ENCODE data around the gene CACNG6.
"Not testable (repeated sequence)": the region's sequence is repeated elsewhere in the genome, so short reads cannot be mapped to it uniquely, and the experiment has no call there.

Gene CACNG6

DNA sequence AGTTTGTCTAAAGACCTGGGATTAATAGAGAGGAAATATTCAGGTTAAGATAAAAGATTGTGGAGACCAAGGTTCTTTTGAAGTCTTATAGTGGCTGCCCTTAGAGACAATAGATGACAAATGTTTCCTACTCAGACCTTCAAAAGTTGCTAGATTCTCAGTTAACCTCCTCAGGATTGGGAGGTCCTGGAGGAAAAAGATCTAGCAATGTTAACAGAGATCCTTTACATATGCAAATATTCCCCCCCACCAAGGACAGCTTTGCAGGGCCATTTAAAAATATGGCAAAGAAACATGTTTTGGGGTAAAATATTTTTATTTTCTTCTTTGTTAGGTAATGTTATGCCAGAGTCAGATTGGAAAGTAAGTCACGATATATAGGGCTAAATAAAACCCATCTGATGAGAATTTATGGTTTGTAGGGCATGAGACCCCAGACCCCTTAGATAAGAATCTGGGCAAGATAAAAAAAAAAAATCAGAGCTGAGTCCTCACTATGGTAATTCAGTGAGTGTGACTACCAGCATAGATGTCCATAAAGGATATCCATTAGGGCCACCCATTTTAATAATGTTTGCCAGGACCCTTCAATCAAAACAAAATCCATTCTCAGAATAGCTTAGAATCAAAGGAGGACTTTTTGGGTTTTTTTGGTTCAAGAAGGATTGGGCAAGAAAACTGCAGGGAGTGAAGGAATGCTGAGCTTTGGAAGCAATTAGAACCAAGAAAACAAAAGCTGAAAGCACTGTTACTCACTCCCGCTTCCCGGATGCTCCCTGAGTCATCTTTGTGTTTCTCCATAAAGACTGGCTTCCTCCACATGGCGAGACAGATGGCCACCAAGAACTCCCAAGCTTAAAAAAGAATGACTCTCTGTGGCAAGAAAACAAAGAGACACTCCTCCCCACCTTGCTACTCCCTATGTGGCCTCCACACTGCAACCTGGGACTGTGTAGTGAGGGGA is 44.1 kb downstream of the CACNG6 start:
- Histone ChIP-seq H3K9me3 (replicated peaks in 1 of 11) (peaks cover 0 to 48% (median 15%) of the 10 kb centered on the region in 11 experiments; a peak in 16 of 22 replicates), H3K4me1 (peaks cover 0 to 10% (median 6%) of the 10 kb centered on the region in 10 experiments; a peak in 14 of 20 replicates), H3K27ac (no peak overlapping the region), H3K27me3 (no peaks in the 10 kb centered on the region), H3K4me3 (no peak overlapping the region), H3K36me3 (no peaks in the 10 kb centered on the region), H3K9ac (no peak overlapping the region), H3K4me2 (no peak overlapping the region), H4K20me1 (no peaks in the 10 kb centered on the region)
- no peak for TF ChIP-seq Cebpa-rat (IDR thresholded peaks at IDR 0.05)

DNA sequence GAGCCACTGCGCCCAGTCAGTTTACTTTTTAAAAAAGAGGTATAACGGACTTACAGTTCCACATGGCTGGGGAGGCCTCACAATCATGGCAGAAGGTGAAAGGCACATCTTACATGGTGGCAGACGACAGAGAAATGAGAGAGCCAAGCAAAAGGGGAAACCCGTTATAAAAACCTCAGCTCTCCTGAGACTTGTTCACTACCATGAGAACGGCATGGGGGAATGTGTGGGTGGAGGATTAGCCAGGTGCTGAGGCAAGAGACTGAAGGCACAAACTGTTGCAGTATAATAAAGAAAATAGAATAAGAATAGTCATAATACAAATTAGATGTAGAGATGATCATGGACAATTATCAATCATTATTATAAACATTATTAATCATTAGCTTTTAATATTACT is 45.1 kb downstream of the CACNG6 start:
- not testable (repeated sequence) for H4K20me1 ChIP-seq, H3K4me1 ChIP-seq, H3K4me2 ChIP-seq, H3K27ac ChIP-seq, H3K36me3 ChIP-seq, H3K27me3 ChIP-seq, H3K4me3 ChIP-seq, H3K9ac ChIP-seq
- H3K9me3 ChIP-seq (replicated peaks in 1 of 11), result peaks cover 0 to 48% (median 15%) of the 10 kb centered on the region in 11 experiments; a peak in 16 of 22 replicates

DNA sequence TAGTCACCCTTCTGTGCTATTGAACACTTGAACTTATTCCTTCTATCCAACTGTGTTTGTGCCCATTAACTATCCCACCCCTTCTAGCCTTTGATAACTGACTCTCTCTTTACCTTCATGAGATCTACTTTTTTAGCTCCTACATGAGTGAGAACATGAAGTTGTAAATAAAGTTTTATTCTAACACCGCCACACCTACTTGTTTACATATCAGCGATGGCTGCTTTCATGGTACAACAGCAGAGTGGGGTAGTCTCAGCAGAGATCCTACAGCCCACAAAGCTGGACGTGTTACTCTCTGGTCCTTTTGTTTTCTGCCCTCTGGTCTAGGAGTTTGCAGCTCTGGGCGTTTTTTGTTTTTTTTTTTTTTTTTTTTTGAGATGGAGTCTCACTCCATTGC is 48.6 kb downstream of the CACNG6 start:
- Histone ChIP-seq H3K4me1 (peaks cover 0 to 5% (median 0%) of the 10 kb centered on the region in 10 experiments; a peak in 2 of 20 replicates), H3K27ac (no peak overlapping the region), H3K4me3 (no peak overlapping the region), H3K9ac (no peak overlapping the region), H3K9me3 (replicated peaks in 1 of 11) (peaks cover 0 to 40% (median 15%) of the 10 kb centered on the region in 11 experiments; a peak in 16 of 22 replicates), H3K4me2 (no peak overlapping the region), H3K36me3 (no peaks in the 10 kb centered on the region), H3K27me3 (no peaks in the 10 kb centered on the region), H4K20me1 (no peaks in the 10 kb centered on the region)
- TF ChIP-seq Cebpa-rat (IDR thresholded peaks at IDR 0.05), result no peak

DNA sequence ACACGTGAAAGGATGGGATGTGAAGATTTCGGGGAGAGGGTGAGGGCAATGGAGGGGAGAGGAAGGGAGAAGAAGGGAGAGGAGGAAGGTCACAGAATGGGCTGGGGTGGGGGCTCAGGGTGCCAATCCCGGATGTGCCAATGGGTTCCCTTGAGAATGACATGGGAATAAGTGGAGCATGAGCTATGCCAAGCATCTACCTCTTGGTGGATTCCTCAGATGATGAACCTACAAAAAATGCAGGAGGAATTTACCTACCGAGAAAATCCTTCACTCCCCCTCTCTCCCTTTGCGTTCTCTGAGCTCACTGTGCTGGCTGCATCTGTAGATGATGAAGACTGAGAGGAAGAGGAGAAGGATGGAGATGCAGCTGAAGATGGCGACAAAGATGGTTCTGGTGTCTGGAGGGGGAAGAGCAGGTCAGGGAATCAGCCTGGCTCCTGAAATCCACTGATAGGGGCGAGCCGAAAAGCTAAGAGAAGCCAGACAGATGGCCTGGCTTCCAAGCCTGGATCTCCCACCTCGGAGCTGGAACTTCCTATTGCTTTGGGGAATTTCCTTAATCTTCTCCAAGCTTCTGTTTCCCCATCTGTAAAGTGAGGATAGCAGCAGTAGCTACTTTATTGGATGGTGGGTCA is 50.7 kb downstream of the CACNG6 start:
- H3K4me1 ChIP-seq, result peaks cover 0 to 5% (median 0%) of the 10 kb centered on the region in 10 experiments; a peak in 6 of 20 replicates
- H3K4me3 ChIP-seq, result no peak overlapping the region
- no peak overlapping the region for H3K4me2 ChIP-seq
- peaks cover 0 to 20% (median 0%) of the 10 kb centered on the region in 11 experiments; a peak in 6 of 22 replicates for H3K9me3 ChIP-seq (replicated peaks in 1 of 11)
- H3K27me3 ChIP-seq, result no peaks in the 10 kb centered on the region
- no peaks in the 10 kb centered on the region for H3K36me3 ChIP-seq
- H4K20me1 ChIP-seq, result no peaks in the 10 kb centered on the region
- H3K9ac ChIP-seq, result no peak overlapping the region
- no peak overlapping the region for H3K27ac ChIP-seq
- TF ChIP-seq Cebpa-rat (IDR thresholded peaks at IDR 0.05), result no peak

DNA sequence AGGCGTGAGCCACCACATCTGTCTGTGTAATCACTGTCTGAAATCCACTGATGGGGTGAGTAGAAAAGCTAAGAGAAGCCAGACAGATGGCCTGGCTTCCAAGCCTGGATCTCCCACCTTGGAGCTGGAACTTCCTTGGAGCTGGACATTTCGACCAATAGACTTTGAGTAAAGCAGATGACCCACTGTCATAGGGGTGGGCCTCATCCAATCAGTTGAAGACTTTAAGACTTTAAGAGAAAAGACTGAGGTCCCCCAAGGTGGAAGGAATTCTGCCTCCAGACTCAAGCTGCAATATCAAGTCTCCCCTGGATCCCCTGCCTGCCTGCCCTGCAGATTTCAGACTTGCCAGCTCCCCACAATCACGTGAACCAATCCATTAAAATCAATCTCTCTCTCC is 51.6 kb downstream of the CACNG6 start:
- H3K27ac ChIP-seq, result no peak overlapping the region
- no peak for TF ChIP-seq Cebpa-rat (IDR thresholded peaks at IDR 0.05)

DNA sequence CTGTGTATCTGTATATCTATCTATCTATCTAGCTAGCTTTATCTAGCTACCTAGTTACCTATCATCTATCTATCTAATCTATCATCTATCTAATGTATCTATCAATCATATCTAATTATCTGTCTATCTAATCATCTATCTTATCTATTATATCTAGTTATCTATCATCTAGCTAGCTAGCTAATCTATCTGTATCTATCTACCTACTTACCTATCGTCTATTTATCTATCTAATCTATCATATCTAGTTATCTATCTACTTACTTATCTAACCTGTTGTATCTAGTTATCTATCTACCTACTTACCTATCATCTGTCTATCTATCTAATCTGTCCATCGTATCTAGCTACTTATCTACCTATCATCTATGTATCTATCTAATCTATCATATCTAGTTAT is 54.3 kb downstream of the CACNG6 start:
- TF ChIP-seq Cebpa-rat (IDR thresholded peaks at IDR 0.05), result no peak
- no peak overlapping the region for H3K4me2 ChIP-seq
- H3K4me1 ChIP-seq, result peaks cover 0 to 26% (median 0%) of the 10 kb centered on the region in 10 experiments; a peak in 7 of 20 replicates
- H3K9ac ChIP-seq, result no peak overlapping the region
- H3K27ac ChIP-seq, result no peak overlapping the region
- no peaks in the 10 kb centered on the region for H3K9me3 ChIP-seq (replicated peaks in 1 of 11)
- no peaks in the 10 kb centered on the region for H3K36me3 ChIP-seq
- no peaks in the 10 kb centered on the region for H3K27me3 ChIP-seq
- H4K20me1 ChIP-seq, result no peaks in the 10 kb centered on the region
- no peak overlapping the region for H3K4me3 ChIP-seq

More for the DNA sequence above, 51.6 kb downstream of the CACNG6 start:
- Histone ChIP-seq H3K4me1 (peaks cover 0 to 10% (median 0%) of the 10 kb centered on the region in 10 experiments; a peak in 4 of 20 replicates), H3K36me3 (no peaks in the 10 kb centered on the region), H3K4me3 (no peak overlapping the region), H3K9ac (no peak overlapping the region), H3K4me2 (no peak overlapping the region), H4K20me1 (no peaks in the 10 kb centered on the region), H3K9me3 (replicated peaks in 1 of 11) (peaks cover 0 to 11% (median 0%) of the 10 kb centered on the region in 11 experiments; a peak in 2 of 22 replicates), H3K27me3 (no peaks in the 10 kb centered on the region)

DNA sequence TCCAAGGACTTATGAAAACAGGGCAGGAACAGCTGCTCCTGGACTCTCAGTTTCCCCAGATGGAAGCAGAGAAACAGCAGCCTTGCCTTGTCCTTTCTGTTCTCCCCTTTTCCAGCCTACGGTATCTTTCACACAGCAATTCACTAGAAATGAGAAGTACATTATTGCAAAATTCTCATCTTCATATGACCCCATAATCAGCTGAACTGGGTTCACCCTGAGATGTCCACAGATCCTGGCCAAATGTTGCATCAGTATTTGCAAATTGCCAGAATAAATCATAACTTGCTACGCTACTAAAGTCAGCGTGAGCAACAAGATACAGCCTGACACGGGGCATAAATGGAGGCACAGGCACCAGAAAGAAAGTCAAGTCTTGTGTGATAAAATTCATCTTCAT is 56.2 kb downstream of the CACNG6 start:
- TF ChIP-seq Cebpa-rat (IDR thresholded peaks at IDR 0.05), result no peak
- H3K27ac ChIP-seq, result no peak overlapping the region
- no peak overlapping the region for H3K4me3 ChIP-seq
- H3K36me3 ChIP-seq, result no peaks in the 10 kb centered on the region
- no peak overlapping the region for H3K9ac ChIP-seq
- H3K27me3 ChIP-seq, result no peaks in the 10 kb centered on the region
- peak overlapping the region in 3 of 11 experiments; percentile 13 to 53 (median 39); a peak in 5 of 22 replicates for H3K4me2 ChIP-seq
- H3K9me3 ChIP-seq (replicated peaks in 1 of 11), result no peaks in the 10 kb centered on the region
- H4K20me1 ChIP-seq, result no peaks in the 10 kb centered on the region
- peaks cover 0 to 26% (median 0%) of the 10 kb centered on the region in 10 experiments; a peak in 7 of 20 replicates for H3K4me1 ChIP-seq

All from BLaER1 treated with 17β-estradiol and CSF1 and Interleukin-3, amounts not matched to agents 10 nM and 100 nM (cell line).